ENCODE measurements around the gene ADGRA1. TPM values are rescaled to one million over a fixed set of nuclear protein-coding genes. Genes with fewer than 3 reads are reported as not detected.

Gene ADGRA1
- total and polyA plus RNA-seq, 2 of the 8 experiments (the other 6 are each of a cell fraction or from before 2014, with no cell fraction given) = 0.17 to 0.21 TPM

DNA sequence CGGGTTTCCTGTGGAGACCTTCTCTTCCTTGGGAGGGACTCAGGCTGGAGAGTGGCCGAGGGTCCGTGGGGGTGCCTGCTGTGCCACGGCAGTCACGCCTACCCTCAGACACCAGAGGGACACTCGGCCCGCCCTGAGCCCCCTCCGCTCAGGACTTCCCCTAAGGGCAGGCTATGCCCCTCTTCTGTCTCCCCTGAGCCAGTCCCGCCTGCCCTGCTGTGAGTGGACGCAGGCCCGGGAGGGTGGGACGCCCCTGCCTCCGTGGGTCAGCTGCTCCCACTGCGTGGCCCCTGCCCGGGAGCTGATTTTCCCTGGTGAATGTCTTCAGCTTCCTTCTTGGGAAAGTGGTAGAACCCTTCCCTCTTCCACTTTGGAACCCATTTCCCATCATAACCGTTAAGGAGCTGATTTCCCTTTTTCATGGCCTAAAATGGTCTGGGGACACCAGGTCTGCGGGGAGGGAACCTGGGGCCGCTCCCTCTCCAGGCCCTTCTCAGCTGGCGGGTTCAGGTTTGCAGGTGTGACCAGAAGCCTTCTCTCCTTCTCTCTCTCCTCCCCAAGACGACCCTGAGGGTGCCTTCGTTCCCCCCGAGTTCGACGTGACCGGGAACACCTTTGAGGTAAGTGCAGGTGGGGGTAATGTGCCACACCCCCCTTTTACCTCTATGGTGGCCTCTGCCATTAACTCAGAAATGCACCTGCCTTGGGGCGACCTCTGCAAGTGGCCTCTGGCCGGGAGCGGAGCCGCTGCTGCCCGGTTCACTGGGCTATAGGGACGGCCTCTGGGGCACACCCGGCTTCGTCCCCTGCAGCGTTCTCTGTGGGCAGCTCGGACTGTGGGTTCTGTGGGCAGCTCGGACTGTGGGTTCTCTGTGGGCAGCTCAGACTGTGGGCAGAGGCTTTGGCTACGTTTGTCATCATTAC, 80.2 kb downstream of the ADGRA1 start (continued):
- no peak for TF ChIP-seq EP300 (IDR thresholded peaks at IDR 0.05; ENCODE audit: borderline replicate concordance in 1 of 2, low read depth in 2 of 2, low read length in 2 of 2)
